Activated CD8-positive, alpha-beta memory T cell treated with anti-CD3 and anti-CD28 coated beads for 4 hours (primary cell): Measurements from ENCODE around the gene ANO1.

Source experiments
- DNase-seq, 2 donors: peaks; one replicate each; pipeline ENCODE4 v3.0.0-alpha.2; 2020; ENCODE audit warnings: low read depth in 2 of 2

Gene ANO1

DNA sequence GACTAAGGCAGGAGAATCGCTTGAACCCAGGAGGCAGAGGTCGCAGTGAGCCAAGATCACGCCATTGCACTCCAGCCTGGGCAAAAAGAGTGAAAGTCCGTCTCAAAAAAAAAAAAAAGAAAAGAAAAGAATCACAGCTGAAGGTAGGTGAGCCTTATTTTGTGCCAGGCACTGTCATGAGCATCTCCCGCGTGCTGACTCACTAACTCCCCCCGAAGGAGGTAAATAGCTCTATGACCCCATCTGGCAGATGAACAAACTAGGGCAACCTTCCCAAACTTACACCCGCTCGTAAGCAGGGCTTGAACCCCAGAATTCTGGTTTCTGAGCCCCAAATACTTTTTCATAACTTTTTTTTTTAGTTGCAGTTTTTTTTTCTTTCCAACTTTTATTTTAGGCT lies 60.3 kb downstream of the ANO1 start:
- no peak for DNase-seq

DNA sequence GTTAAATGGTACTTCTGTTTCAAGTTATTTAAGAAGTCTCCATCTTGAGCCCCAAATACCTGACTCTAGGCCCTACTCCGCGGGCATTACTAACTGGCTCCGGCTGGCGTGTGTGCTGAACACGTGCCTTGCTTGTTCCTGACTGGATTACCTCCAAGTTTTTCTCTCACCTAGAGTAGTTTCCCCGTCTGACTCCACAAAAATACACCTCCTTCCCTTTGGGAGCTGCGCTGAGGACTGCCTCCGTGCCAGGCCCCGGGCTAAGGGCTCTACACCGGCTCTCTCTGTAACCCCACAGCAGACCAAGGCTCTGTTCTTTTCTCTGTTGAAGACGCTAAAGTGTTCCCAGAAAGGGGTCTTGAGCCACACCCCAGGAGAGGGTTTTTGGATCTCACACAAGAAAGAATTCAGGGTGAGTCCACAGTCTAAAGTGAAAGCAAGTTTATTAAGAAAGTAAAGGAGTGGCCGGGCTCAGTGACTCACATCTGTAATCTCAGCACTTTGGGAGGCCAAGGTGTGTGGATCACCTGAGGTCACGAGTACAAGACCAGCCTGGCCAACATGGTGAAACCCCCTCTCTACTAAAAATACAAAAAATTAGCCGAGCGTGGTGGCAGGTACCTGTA lies 61.8 kb downstream of the ANO1 start:
- no peak for DNase-seq

- no peak for DNase-seq
Measured at GRCh38 chr11:70140711-70141485, 62.8 kb downstream of the ANO1 start.

DNA sequence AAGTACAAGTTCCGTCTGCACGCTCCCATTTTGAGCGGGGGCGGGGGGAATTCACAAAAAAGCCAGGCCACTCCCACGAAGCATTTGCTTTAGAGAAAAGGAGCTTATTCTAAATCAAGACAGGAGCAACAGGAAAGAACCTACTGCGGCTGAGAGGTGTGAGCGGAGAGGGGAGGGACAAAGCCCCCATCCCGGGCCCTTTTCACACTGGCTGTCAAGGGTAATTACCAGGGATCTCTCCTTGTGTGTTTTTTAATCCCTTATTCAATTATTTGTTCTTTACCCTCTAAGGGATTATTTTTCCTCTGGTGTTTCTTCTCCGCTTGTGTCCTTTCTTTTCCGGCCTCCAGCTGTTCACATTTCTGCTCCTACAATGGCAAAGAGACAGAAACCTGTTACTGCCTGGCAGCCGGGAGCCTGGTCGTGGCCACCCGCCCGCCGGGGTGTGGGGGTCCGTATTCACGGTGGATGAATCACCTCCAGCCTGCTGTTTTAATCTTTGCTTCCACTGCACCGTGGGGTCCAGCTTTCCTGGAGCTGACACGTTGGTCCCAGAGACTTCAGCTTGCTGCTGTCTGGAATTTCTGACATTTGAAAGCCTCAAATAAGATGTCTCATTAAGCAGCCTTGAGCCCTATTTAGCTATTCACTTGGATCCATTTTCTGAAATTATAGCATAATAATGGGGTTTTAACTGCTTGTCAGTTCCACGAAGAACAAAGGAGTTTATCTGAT lies 63.5 kb downstream of the ANO1 start:
- DNase-seq: no peak

- no peak for DNase-seq
Measured at GRCh38 chr11:70142221-70142875, 64.2 kb downstream of the ANO1 start.

GRCh38 chr11:70144262-70144661 lies 66.1 kb downstream of the ANO1 start:
- DNase-seq: no peak

GRCh38 chr11:70145071-70145470 lies 67.0 kb downstream of the ANO1 start:
- DNase-seq: no peak

- no peak for DNase-seq
Measured at GRCh38 chr11:70145841-70146240, 67.7 kb downstream of the ANO1 start.

DNA sequence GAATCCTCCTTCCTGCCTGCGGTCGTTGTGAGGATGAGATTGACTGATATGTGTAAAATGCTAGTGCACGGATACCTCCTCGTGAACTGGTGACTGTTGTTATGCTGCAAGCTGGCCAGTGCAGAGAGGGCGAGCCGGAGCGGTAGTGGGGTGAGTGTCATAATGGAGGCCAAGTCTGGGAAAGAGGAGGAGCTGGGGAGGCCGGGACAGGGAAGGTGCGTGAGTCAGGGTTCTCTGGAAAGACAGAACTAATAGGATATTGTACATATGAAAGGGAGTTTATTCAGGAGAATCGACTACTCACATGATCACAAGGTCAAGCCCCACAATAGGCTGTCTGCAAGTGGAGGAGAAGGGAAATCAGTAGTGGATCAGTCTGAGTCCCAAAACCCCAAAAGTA lies 68.2 kb downstream of the ANO1 start:
- no peak for DNase-seq

- DNase-seq: no peak
Measured at GRCh38 chr11:70146895-70147520, 68.9 kb downstream of the ANO1 start.

DNA sequence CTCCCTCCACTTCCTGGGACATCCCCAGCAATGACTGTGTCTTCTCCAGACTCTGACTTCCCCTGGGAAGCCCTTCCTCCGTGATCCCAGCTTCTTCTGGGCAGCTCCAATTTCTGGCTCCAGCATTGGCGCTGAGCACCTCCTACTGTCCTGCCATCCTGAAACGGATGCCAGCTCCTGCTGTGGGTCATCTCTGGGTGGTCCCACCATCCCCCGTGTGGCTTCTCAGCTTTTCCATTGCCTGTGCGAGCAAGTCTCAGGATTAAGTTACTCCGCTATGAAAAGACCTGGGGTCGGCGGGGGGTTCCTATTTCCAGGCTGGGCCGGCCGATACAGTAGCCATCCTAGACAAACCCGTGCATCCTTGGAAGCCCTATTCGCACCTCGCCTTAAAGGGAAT lies 69.6 kb downstream of the ANO1 start:
- no peak for DNase-seq

DNA sequence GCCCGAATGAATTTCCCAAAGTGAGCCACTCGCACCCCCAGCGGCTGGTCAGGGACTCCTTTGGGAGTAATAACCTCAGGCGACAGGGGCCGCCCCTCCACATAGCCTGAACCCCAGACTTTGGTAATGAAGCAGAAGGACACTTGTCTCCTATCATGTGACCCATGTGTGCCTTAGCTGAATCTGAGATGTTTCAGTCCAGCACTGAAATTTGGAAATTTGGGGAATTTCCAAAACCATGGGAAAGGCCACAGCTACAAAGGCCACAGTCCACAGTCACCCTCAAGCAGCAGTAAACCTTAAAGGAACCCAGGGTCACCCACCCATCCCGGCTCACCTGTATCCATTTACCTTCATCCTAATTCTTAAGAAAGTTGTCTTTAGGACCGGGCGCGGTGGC lies 73.6 kb downstream of the ANO1 start:
- no peak for DNase-seq

DNA sequence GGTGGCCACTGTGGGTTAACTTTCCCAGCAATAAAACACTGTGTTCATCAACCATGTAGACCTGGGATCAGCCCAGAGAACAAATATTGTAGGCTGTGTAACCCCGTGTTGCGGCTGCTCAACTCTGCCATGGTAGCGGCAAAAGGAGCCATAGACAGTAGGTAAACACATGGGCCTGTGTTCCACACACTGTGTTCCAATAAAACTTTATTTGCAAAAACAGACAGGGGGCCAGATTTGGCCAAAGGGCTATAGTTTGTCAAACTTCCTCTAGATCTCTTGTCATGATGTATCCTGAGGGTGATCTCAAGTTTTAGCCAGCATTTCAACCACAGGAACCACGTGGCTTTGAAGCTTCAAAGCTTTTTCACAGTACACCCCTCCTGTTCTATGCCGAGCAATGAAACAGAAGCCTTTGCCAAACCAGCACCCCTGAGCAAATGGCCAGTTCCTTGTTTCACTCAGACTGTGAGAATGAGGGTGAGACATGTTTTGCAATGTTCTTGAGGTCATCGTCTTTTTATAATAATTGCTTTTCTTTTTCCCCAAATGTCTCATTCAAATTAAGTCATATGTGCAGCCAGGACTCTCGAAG lies 75.1 kb downstream of the ANO1 start:
- no peak for DNase-seq

- no peak for DNase-seq
Measured at GRCh38 chr11:70155386-70155785, 77.3 kb downstream of the ANO1 start.

- no peak for DNase-seq
Measured at GRCh38 chr11:70156291-70157037, 78.3 kb downstream of the ANO1 start.

GRCh38 chr11:70158201-70158600 lies 80.1 kb downstream of the ANO1 start:
- no peak for DNase-seq

- no peak for DNase-seq
Measured at GRCh38 chr11:70158757-70159389, 80.8 kb downstream of the ANO1 start.

- no peak for DNase-seq
Measured at GRCh38 chr11:70159627-70160570, 81.8 kb downstream of the ANO1 start.

DNA sequence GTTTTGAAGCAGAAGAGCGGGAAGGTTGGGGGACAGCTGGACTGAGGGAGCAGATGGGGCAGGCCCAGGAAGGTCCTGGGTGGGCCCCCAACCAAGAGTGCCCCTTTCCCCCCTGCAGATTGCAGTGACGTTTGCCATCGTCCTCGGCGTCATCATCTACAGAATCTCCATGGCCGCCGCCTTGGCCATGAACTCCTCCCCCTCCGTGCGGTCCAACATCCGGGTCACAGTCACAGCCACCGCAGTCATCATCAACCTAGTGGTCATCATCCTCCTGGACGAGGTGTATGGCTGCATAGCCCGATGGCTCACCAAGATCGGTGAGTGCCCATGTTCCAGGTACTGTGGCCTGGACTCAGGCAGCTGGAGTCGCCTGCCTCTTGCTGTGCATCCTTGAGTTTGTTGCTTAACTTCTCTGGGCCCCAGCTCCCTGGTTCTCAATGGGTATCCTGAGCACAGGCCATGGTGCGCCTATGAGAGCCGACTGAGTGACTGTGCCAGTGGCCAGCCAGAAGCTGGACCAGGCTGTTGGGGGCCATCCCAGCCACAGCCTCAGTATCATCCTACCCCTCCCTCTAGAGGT lies 83.0 kb downstream of the ANO1 start:
- DNase-seq: no peak
